H9 (cell line): ENCODE data around the gene POU2AF3. TPM values are rescaled to one million over a fixed set of nuclear protein-coding genes. Genes with fewer than 3 reads are reported as not detected.

Experiments
- DNase-seq: peaks from one replicate; pipeline ENCODE4 v3.0.0-alpha.2; 2017
- H2AFZ ChIP-seq: one replicate; pipeline ENCODE4 v1.6.1; 2013; ENCODE audit warnings: mild to moderate bottlenecking, low read length, control low read depth, moderate library complexity
- H2AK5ac ChIP-seq: 2 replicates; pipeline ENCODE4 v1.6.1; 2013; ENCODE audit warnings: low read length, control low read depth, mixed read lengths; ENCODE audit not compliant: insufficient read length
- H2BK120ac ChIP-seq: one replicate; pipeline ENCODE4 v1.6.1; 2013; ENCODE audit warnings: low read depth, mild to moderate bottlenecking, low read length, control low read depth, inconsistent platforms; ENCODE audit not compliant: poor library complexity, severe bottlenecking
- H2BK12ac ChIP-seq: 2 replicates; pipeline ENCODE4 v1.6.1; 2013; ENCODE audit warnings: low read length, control low read depth, mixed read lengths, low read depth; ENCODE audit not compliant: insufficient read length
- H2BK15ac ChIP-seq: 2 replicates; pipeline ENCODE4 v1.6.1; 2013; ENCODE audit warnings: low read depth, low read length, control low read depth
- H2BK20ac ChIP-seq: one replicate; pipeline ENCODE4 v1.6.1; 2013; ENCODE audit warnings: low read depth, mild to moderate bottlenecking, low read length, control low read depth, inconsistent platforms; ENCODE audit not compliant: poor library complexity, severe bottlenecking
- H2BK5ac ChIP-seq: 2 replicates; pipeline ENCODE4 v1.6.1; 2013; ENCODE audit warnings: low read length, control low read depth, mixed read lengths; ENCODE audit not compliant: insufficient read length
- H3K14ac ChIP-seq: 2 replicates; pipeline ENCODE4 v1.6.1; 2013; ENCODE audit warnings: low read length, control low read depth; ENCODE audit not compliant: insufficient read depth
- H3K18ac ChIP-seq: 2 replicates; pipeline ENCODE4 v1.6.1; 2013; ENCODE audit warnings: low read depth, mild to moderate bottlenecking, mixed read lengths, low read length, control low read depth; ENCODE audit not compliant: insufficient read length
- H3K23ac ChIP-seq: 2 replicates; pipeline ENCODE4 v1.6.1; 2013; ENCODE audit warnings: low read length, control low read depth, mixed read lengths, low read depth; ENCODE audit not compliant: insufficient read length
- H3K23me2 ChIP-seq: 2 replicates; pipeline ENCODE4 v1.6.1; 2013; ENCODE audit warnings: low read depth, mild to moderate bottlenecking, mixed read lengths, low read length, control low read depth; ENCODE audit not compliant: insufficient read length, poor library complexity, severe bottlenecking
- H3K27ac ChIP-seq: 2 replicates; pipeline ENCODE4 v1.5.1; 2013; ENCODE audit warnings: low read length, control low read depth, mixed read lengths, low read depth; ENCODE audit not compliant: insufficient read length
- H3K27me3 ChIP-seq: 2 replicates; pipeline ENCODE4 v1.6.1; 2013; ENCODE audit warnings: low read length, control low read depth, inconsistent platforms; ENCODE audit not compliant: insufficient read depth
- H3K4ac ChIP-seq: 2 replicates; pipeline ENCODE4 v1.6.1; 2013; ENCODE audit warnings: low read depth, mild to moderate bottlenecking, control low read depth, inconsistent platforms, low read length, moderate library complexity
- H3K4me1 ChIP-seq: 2 replicates; pipeline ENCODE4 v1.6.1; 2013; ENCODE audit warnings: low read length, control low read depth, inconsistent platforms; ENCODE audit not compliant: insufficient read depth
- H3K4me2 ChIP-seq: 2 replicates; pipeline ENCODE4 v1.6.1; 2013; ENCODE audit warnings: low read length, control low read depth, mixed read lengths; ENCODE audit not compliant: insufficient read length, insufficient read depth
- H3K56ac ChIP-seq: 2 replicates; pipeline ENCODE4 v1.6.1; 2013; ENCODE audit warnings: low read depth, mild to moderate bottlenecking, mixed read lengths, low read length, control low read depth; ENCODE audit not compliant: insufficient read length
- H3K79me1 ChIP-seq: 2 replicates; pipeline ENCODE4 v1.6.1; 2013; ENCODE audit warnings: low read depth, mild to moderate bottlenecking, moderate library complexity, low read length, control low read depth, inconsistent platforms; ENCODE audit not compliant: insufficient read depth, poor library complexity, severe bottlenecking
- H3K79me2 ChIP-seq: 2 replicates; pipeline ENCODE4 v1.6.1; 2013; ENCODE audit warnings: low read length, control low read depth, inconsistent platforms; ENCODE audit not compliant: insufficient read depth
- H3K9ac ChIP-seq: 2 replicates; pipeline ENCODE4 v1.6.1; 2013; ENCODE audit warnings: low read length, control low read depth, mixed read lengths; ENCODE audit not compliant: insufficient read length; ENCODE audit errors: extremely low read depth
- H3K9me3 ChIP-seq: one replicate; pipeline ENCODE4 v1.6.1; 2013; ENCODE audit warnings: low read depth, low read length, inconsistent platforms; ENCODE audit not compliant: control insufficient read depth
- H3T11ph ChIP-seq: one replicate; pipeline ENCODE4 v1.6.1; 2013; ENCODE audit warnings: mild to moderate bottlenecking, low read length, control low read depth, inconsistent platforms
- H4K20me1 ChIP-seq: one replicate; pipeline ENCODE4 v1.6.1; 2013; ENCODE audit not compliant: control insufficient read depth, insufficient read length, insufficient read depth
- H4K5ac ChIP-seq: 2 replicates; pipeline ENCODE4 v1.6.1; 2013; ENCODE audit warnings: low read depth, mild to moderate bottlenecking, mixed read lengths, low read length, control low read depth; ENCODE audit not compliant: insufficient read length
- H4K8ac ChIP-seq: replicated peaks from 2 replicates; pipeline ENCODE4 v1.6.1; 2013; ENCODE audit warnings: low read length, control low read depth, mixed read lengths, low read depth; ENCODE audit not compliant: insufficient read length
- H4K91ac ChIP-seq: 2 replicates; pipeline ENCODE4 v1.6.1; 2013; ENCODE audit warnings: low read depth, mild to moderate bottlenecking, moderate library complexity, mixed read lengths, low read length, control low read depth; ENCODE audit not compliant: insufficient read length
- H3K27ac Mint-ChIP-seq, 3 experiments: 2 replicates in 2 of 3; 3 replicates in 1 of 3; pipeline ENCODE4 v1.8.0; 2020 to 2021; ENCODE audit warnings: mixed read lengths in 3 of 3, mild to moderate bottlenecking in 1 of 3, moderate library complexity in 1 of 3
- H3K27me3 Mint-ChIP-seq: 2 replicates; pipeline ENCODE4 v1.8.0; 2021; ENCODE audit warnings: low read depth, mild to moderate bottlenecking, moderate library complexity, mixed read lengths
- H3K36me3 Mint-ChIP-seq, 3 experiments: 2 replicates in 2 of 3; 3 replicates in 1 of 3; pipeline ENCODE4 v1.8.0; 2020 to 2021; ENCODE audit warnings: low read depth in 3 of 3, mixed read lengths in 3 of 3; ENCODE audit not compliant: insufficient read depth in 1 of 3
- H3K4me1 Mint-ChIP-seq, 2 experiments: 2 replicates each; pipeline ENCODE4 v1.8.0; 2020; ENCODE audit warnings: mixed read lengths in 2 of 2
- H3K4me3 Mint-ChIP-seq, 2 experiments: 2 replicates in 1 of 2; 3 replicates in 1 of 2; pipeline ENCODE4 v1.8.0; 2020 to 2021; ENCODE audit warnings: mild to moderate bottlenecking in 2 of 2, mixed read lengths in 2 of 2, moderate library complexity in 1 of 2
- H3K9me3 Mint-ChIP-seq, 2 experiments: 2 replicates in 1 of 2; 3 replicates in 1 of 2; pipeline ENCODE4 v1.8.0; 2020; ENCODE audit warnings: mild to moderate bottlenecking in 2 of 2, mixed read lengths in 2 of 2, moderate library complexity in 1 of 2
- WGBS: extraction: QIAGEN DNeasy Blood & Tissue Kit; methylation state at CpG from one replicate; pipeline ENCODE4 v1.1.7; 2013; ENCODE audit warnings: missing lambda C conversion rate, low lambda C conversion rate, mixed read lengths; ENCODE audit not compliant: insufficient read length; ENCODE audit errors: extremely low coverage; 5-methylcytosine and 5-hydroxymethylcytosine counted together
- total RNA-seq: library from RNA; stranded (reverse); gene quantifications from 2 replicates; pipeline ENCODE4 v1.2.1, GENCODE V29; 2021
- TF ChIP-seq, protein P1 (sequence below): fragments of 200-600 bp; sonication (generic); conservative IDR thresholded peaks from 3 replicates; pipeline ENCODE4 v1.8.0; 2021; ENCODE audit warnings: antibody characterized with exemption, mild to moderate bottlenecking

POU2AF3 gene
- total RNA-seq, 1 experiment from 2014 or later = 0.52 TPM

DNA sequence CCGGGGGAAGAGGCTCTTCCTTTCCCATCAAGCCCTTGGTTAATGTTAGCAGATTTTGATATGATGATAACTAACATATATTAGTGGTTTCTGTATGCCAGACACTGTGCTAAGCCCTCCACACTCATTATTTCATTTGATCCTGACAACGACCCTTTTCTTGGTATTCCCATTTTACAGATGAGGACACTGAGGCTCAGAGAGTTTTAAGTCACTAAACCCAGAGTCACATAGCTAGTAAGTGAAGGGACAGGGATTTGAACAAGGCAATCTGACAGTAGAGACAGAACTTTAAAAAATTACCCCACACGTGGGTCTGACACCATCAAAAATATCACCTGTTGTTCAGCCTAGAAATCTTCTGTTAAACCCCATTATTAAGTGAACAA lies 58.3 kb downstream of the POU2AF3 start:
- Histone ChIP-seq H3K79me2 (no peaks in the 10 kb centered on the region), H3K14ac (no peak overlapping the region), H3K9me3 (no peaks in the 10 kb centered on the region), H4K8ac (no peak overlapping the region), H2BK15ac (no peak overlapping the region), H2AK5ac (no peak overlapping the region), H3K4me2 (no peak overlapping the region), H2BK20ac (no peak overlapping the region), H2BK5ac (no peak overlapping the region), H3K9ac (no peak overlapping the region), H3K56ac (no peak overlapping the region), H4K91ac (no peak overlapping the region), H3K4ac (no peak overlapping the region), H3T11ph (no peak overlapping the region), H4K5ac (no peak overlapping the region), H3K18ac (no peak overlapping the region), H3K79me1 (no peaks in the 10 kb centered on the region), H3K4me1 (no peaks in the 10 kb centered on the region), H2BK12ac (no peak overlapping the region), H3K23ac (no peak overlapping the region), H2AFZ (no peak overlapping the region), H4K20me1 (no peaks in the 10 kb centered on the region), H2BK120ac (no peak overlapping the region), H3K23me2 (no peaks in the 10 kb centered on the region), H3K27me3 (no peaks in the 10 kb centered on the region), H3K27ac (no peak overlapping the region)
- Mint-ChIP-seq H3K4me3 (no peak overlapping the region), H3K27ac (no peak overlapping the region), H3K27me3 (peaks cover 3% of the 10 kb centered on the region; the same call in 1 of the 2 replicates), H3K36me3 (no peaks in the 10 kb centered on the region), H3K9me3 (no peaks in the 10 kb centered on the region; a peak in 1 of 5 replicates), H3K4me1 (no peaks in the 10 kb centered on the region)
- TF ChIP-seq, protein P1, sequence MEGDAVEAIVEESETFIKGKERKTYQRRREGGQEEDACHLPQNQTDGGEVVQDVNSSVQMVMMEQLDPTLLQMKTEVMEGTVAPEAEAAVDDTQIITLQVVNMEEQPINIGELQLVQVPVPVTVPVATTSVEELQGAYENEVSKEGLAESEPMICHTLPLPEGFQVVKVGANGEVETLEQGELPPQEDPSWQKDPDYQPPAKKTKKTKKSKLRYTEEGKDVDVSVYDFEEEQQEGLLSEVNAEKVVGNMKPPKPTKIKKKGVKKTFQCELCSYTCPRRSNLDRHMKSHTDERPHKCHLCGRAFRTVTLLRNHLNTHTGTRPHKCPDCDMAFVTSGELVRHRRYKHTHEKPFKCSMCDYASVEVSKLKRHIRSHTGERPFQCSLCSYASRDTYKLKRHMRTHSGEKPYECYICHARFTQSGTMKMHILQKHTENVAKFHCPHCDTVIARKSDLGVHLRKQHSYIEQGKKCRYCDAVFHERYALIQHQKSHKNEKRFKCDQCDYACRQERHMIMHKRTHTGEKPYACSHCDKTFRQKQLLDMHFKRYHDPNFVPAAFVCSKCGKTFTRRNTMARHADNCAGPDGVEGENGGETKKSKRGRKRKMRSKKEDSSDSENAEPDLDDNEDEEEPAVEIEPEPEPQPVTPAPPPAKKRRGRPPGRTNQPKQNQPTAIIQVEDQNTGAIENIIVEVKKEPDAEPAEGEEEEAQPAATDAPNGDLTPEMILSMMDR = no peak
- DNase-seq = no peak
- WGBS = no CpG with 5 or more reads among the region's 3 CpGs
